GM12873 (cell line): ENCODE results near the gene CADM3.

Experiments used
- CTCF ChIP-seq: IDR thresholded peaks from 2 replicates; pipeline ENCODE4 v1.5.1; 2012; ENCODE audit warnings: low read depth, mild to moderate bottlenecking, moderate library complexity, low read length, control low read depth; ENCODE audit not compliant: insufficient read depth; ENCODE audit errors: missing control alignments

CADM3 gene

DNA sequence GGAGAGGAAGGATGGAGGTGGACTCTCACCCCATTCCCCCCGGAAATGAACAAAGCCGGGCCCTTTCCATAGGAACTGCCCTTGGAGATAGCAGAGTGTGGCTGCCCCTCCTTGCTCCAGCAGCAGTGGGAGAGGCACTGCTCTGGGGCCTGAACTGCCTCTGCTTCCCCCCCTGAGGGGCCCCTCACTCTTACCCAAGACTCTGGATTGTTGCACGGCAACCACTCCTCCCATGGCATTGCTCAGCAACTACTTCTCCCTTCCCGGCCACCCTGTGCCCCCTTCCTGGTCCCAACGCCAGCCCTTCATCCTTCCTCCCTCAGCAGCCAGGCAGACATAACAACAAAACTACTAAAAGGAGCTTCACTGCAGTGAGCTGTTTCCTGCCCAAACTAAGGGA is 30.2 kb downstream of the CADM3 start:
- TF ChIP-seq CTCF = no peak

DNA sequence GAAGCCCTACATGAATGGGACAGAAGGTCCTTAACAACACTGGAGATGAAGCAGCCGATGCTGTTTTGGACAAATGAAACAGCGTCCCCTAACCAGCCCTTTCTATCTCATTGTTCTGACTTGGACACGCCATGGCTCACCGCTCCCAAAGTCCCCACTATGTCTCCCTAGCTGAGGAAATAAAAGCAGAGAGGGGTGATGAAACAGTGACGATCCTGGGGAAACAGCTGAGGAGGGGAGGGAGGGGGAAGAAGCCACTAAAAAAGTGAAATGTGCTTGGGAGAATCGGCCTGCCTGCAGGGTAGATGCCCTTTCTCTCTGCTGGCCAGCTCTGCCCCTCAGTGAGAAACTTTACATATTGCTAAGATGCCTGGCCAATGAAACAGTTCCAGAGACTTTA is 32.2 kb downstream of the CADM3 start:
- TF ChIP-seq CTCF = no peak

- no peak for TF ChIP-seq CTCF
These were observed 33.0 kb downstream of the CADM3 start, which contains the start of gene ACKR1 for GRCh38 chr1:159204161-159205141. TSS of gene ACKR1 (plus strand) at chr1:159204875. CDS start at chr1:159204960, 85 bp downstream.

DNA sequence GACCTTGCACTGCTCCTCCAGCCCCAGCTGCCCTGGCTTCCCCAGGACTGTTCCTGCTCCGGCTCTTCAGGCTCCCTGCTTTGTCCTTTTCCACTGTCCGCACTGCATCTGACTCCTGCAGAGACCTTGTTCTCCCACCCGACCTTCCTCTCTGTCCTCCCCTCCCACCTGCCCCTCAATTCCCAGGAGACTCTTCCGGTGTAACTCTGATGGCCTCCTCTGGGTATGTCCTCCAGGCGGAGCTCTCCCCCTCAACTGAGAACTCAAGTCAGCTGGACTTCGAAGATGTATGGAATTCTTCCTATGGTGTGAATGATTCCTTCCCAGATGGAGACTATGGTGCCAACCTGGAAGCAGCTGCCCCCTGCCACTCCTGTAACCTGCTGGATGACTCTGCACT is 33.8 kb downstream of the CADM3 start:
- TF ChIP-seq CTCF = no peak

DNA sequence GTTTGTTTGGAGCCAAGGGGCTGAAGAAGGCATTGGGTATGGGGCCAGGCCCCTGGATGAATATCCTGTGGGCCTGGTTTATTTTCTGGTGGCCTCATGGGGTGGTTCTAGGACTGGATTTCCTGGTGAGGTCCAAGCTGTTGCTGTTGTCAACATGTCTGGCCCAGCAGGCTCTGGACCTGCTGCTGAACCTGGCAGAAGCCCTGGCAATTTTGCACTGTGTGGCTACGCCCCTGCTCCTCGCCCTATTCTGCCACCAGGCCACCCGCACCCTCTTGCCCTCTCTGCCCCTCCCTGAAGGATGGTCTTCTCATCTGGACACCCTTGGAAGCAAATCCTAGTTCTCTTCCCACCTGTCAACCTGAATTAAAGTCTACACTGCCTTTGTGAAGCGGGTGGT is 34.7 kb downstream of the CADM3 start:
- no peak for TF ChIP-seq CTCF

- TF ChIP-seq CTCF = no peak
These were observed 35.7 kb downstream of the CADM3 start for GRCh38 chr1:159207080-159207479.

DNA sequence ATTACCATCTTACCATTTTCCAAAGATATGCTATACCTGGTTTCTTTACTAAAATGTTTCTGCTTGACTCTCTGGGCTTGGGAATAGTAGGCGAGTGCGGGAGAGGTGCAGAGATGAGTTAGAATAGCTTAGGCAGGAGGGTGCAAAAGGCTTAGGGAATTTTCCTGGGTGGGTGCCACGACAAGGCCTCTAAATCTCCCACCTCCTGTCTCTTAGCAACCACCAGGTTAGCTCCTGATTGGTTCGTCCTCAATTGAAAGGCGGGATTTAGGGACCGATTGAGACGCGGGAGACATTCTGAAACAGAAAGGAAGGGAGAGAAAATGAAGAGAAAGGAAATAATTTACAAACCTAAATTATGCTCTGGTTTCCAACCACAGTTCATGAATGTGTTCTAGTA is 36.4 kb downstream of the CADM3 start:
- no peak for TF ChIP-seq CTCF
